Tibial artery (tissue), 4 donors: ENCODE data around the gene FNDC3B.
A peak's percentile ranks its signal among the peaks of the same experiment; 100 is the strongest.

Source experiments
- DNase-seq, 2 donors: peaks; one replicate each; pipeline ENCODE4 v3.0.0-alpha.2; 2019
- H3K27ac ChIP-seq, 2 donors: fragments of 200-600 bp; sonication (generic) in 1 of 2; 1 replicate in 1 of 2; 2 replicates in 1 of 2; pipeline ENCODE4 v1.5.1; 2018 to 2019; ENCODE audit warnings: mild to moderate bottlenecking in 1 of 2
- H3K27me3 ChIP-seq, 2 donors: fragments of 200-600 bp; sonication (generic) in 1 of 2; one replicate each; pipeline versions ENCODE4 v1.5.1 to v1.6.0; 2016 to 2019
- H3K36me3 ChIP-seq, 3 donors: fragments of 200-600 bp; sonication (generic) in 2 of 3; one replicate each; pipeline ENCODE4 v1.5.1; 2016 to 2019; ENCODE audit warnings: mild to moderate bottlenecking in 2 of 3
- H3K4me1 ChIP-seq, 4 donors: fragments of 200-600 bp; sonication (generic) in 2 of 4; 1 replicate in 3 of 4; 2 replicates in 1 of 4; pipeline ENCODE4 v1.5.1; 2016 to 2019
- H3K4me3 ChIP-seq, 2 donors: fragments of 200-600 bp; sonication (generic) in 1 of 2; 1 replicate in 1 of 2; 2 replicates in 1 of 2; pipeline ENCODE4 v1.5.1; 2018 to 2019; ENCODE audit warnings: mild to moderate bottlenecking in 2 of 2
- H3K9me3 ChIP-seq, 3 donors: fragments of 200-600 bp; sonication (generic) in 1 of 3; one replicate each; pipeline ENCODE4 v1.5.1; 2016 to 2019
- intact Hi-C: fragments of 100-400 bp; cut with DNase I; formaldehyde crosslinking; loops from one replicate; pipeline ENCODE4 v1.15.0; 2023; ENCODE audit warnings: low total_unique reads
- TF ChIP-seq, protein P1 (sequence below), 2 experiments: fragments of 200-600 bp in 1 of 2; fragments of 450-650 bp in 1 of 2; IDR thresholded peaks; one replicate each; pipeline ENCODE4 v1.5.1; 2017 to 2019; ENCODE audit warnings: antibody characterized with exemption in 2 of 2, mild to moderate bottlenecking in 1 of 2, moderate library complexity in 1 of 2

Gene FNDC3B

DNA sequence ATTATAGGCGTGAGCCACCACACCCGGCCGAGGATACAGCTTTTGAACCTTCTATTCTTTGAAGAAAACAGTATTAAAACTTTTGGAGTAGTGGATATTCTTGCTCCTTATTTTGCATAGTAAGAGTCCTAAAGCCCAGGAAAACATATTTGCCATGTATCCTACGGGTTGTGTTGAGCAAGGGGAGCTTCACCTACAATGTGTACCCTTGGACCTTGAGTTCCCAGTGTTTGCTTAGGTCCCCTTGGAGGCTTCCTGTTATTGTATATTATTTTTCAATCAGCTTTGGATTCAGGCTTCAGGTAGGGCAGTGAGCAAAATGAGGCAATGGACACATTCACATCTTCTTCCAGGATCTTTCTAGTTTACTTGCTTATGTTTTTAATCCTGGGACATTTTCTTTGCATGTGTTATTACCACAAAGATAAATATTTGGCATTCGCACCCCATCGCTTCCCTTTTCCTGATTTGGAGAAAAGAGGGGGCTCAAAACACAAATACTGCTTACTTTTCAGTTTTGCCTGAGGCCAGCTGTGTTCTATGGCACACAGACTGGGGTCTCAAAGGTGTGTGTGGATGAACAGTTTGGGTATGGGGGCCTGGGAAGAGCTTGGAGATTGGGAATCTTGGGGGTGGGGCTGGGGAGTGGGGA is 88.7 kb downstream of the FNDC3B start:
- Histone ChIP-seq H3K36me3 (peaks cover 0 to 6% (median 0%) of the 10 kb centered on the region in 3 donors), H3K27ac (peak overlapping the region; percentile 63 to 66), H3K27me3 (no peaks in the 10 kb centered on the region), H3K9me3 (no peaks in the 10 kb centered on the region), H3K4me3 (no peak overlapping the region), H3K4me1 (peaks cover 0 to 64% (median 33%) of the 10 kb centered on the region in 4 donors)
- DNase-seq, result no peak
- TF ChIP-seq, protein P1, sequence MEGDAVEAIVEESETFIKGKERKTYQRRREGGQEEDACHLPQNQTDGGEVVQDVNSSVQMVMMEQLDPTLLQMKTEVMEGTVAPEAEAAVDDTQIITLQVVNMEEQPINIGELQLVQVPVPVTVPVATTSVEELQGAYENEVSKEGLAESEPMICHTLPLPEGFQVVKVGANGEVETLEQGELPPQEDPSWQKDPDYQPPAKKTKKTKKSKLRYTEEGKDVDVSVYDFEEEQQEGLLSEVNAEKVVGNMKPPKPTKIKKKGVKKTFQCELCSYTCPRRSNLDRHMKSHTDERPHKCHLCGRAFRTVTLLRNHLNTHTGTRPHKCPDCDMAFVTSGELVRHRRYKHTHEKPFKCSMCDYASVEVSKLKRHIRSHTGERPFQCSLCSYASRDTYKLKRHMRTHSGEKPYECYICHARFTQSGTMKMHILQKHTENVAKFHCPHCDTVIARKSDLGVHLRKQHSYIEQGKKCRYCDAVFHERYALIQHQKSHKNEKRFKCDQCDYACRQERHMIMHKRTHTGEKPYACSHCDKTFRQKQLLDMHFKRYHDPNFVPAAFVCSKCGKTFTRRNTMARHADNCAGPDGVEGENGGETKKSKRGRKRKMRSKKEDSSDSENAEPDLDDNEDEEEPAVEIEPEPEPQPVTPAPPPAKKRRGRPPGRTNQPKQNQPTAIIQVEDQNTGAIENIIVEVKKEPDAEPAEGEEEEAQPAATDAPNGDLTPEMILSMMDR (IDR thresholded peaks at IDR 0.05), result no peak
- intact Hi-C loops, result loop anchor here (10.0 kb wide), 1 partner anchor 63 kb away; no protein-coding TSS in a partner anchor

DNA sequence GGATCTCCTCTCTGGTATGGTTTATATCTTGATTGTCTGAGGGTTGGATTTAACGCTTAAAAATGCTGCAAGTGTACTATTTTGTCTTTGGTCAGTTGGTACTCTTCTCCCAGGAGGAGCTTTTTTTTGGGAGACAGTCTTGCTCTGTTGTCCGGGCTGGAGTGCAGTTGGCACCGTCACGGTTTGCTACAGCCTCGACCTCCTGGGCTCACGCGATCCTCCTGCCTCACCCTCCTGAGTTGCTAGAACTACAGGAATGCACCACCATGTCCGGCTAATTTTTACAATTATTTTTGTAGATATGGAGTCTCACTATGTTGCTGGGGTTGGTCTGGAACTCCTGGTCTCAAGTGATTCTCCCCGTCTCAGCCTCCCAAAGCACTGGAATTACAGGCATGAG is 89.5 kb downstream of the FNDC3B start:
- peak overlapping the region; percentile 36 to 71 for H3K27ac ChIP-seq
- intact Hi-C loops, result loop anchor here (10.0 kb wide), 1 partner anchor 64 kb away; no protein-coding TSS in a partner anchor
- no peaks in the 10 kb centered on the region for H3K27me3 ChIP-seq
- H3K4me3 ChIP-seq, result no peak overlapping the region
- H3K36me3 ChIP-seq, result peaks cover 0 to 5% (median 0%) of the 10 kb centered on the region in 3 donors
- H3K9me3 ChIP-seq, result no peaks in the 10 kb centered on the region
- TF ChIP-seq, protein P1 (IDR thresholded peaks at IDR 0.05), result no peak
- DNase-seq, result no peak
- H3K4me1 ChIP-seq, result peaks cover 0 to 66% (median 33%) of the 10 kb centered on the region in 4 donors

DNA sequence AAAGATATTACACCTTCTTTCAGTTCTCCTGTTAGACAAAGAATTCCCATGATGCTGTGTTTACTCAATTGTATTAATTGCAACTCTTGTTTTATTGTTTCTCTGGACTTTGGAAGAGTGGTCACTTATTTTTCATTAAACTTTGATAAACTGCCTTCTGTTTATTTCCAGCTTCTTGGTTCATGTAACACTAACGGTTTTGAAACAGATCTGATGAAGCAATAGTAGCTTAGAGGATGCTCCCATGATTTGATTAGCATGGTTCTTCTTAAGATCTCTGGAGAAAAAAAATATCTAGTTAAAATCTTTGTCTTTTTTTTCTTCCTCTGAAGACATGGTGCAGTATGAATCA is 90.1 kb downstream of the FNDC3B start:
- Histone ChIP-seq H3K36me3 (no peaks in the 10 kb centered on the region), H3K4me3 (no peak overlapping the region), H3K27me3 (no peaks in the 10 kb centered on the region), H3K4me1 (peaks cover 0 to 69% (median 33%) of the 10 kb centered on the region in 4 donors), H3K27ac (peak overlapping the region; percentile 36 to 71), H3K9me3 (no peaks in the 10 kb centered on the region)
- intact Hi-C loops, result loop anchor here (10.0 kb wide), 1 partner anchor 65 kb away; no protein-coding TSS in a partner anchor
- TF ChIP-seq, protein P1 (IDR thresholded peaks at IDR 0.05), result no peak
- DNase-seq, result no peak

DNA sequence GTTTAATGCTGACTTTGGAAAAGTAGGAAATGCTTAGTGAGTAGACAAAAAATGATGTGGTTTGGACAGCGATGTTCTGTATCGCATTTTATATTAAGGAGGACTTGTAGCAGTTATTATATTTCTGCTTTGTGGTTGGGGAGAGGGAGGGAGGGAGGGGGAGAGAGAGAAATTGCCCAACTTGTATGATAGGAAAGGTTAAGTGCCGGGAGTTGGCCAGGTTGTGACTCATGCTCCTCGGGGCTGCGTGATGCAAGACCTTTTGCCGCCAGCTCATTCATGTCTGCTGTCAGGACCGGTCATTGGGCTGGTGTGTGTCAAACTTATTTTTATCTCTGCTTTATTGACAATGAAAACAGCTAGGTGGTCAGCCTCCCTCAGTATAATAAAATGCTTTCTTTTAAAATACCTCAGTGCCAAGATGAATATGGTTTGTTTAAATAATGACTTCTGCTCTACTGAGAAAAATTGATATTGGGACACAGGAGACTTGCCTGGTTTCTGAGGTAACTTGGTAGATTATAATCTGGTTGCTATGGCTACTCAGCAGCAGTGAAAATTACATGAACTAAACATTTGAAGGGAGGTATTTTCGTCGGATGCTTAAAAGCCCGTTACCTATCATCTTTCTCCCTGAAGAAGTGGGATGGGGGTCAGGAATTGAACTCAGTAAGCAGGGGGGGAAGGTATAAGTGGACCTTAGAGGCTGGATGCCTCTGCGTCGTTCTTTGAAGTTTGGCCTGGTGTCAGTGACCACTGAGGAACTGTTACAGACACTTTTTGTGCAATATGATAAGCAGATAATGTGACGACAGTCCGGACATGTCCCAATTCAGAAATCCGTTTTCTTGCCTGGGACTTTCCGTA is 90.7 kb downstream of the FNDC3B start:
- peak overlapping the region; percentile 71 for H3K27ac ChIP-seq
- no peaks in the 10 kb centered on the region for H3K27me3 ChIP-seq
- TF ChIP-seq, protein P1 (IDR thresholded peaks at IDR 0.05), result no peak
- H3K36me3 ChIP-seq, result no peaks in the 10 kb centered on the region
- DNase-seq, result peak; percentile 96 to 97
- no peak overlapping the region for H3K4me3 ChIP-seq
- peaks cover 0 to 63% (median 30%) of the 10 kb centered on the region in 4 donors for H3K4me1 ChIP-seq
- intact Hi-C loops, result loop anchor here (10.0 kb wide), 1 partner anchor 65 kb away; no protein-coding TSS in a partner anchor
- no peaks in the 10 kb centered on the region for H3K9me3 ChIP-seq

DNA sequence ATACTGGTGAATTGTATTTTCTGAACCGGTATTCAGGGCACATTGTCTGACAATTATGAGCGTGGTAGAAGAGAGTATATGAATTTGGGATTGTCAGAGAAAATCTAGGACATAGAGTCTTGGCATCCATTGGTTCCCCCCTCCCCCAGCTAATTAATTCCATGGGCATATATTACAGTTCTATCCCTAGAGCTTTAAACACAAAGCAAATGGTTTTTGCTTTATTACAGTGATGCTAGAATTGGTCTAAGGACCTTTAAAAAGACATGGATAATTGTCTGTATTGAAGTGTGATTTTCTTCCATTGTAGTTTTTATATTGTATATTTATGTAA is 91.3 kb downstream of the FNDC3B start:
- Histone ChIP-seq H3K9me3 (no peaks in the 10 kb centered on the region), H3K36me3 (no peaks in the 10 kb centered on the region), H3K27me3 (no peaks in the 10 kb centered on the region), H3K27ac (peak overlapping the region; percentile 71), H3K4me3 (no peak overlapping the region), H3K4me1 (peaks cover 0 to 61% (median 27%) of the 10 kb centered on the region in 4 donors)
- no peak for DNase-seq
- intact Hi-C loops, result no loop called here
- TF ChIP-seq, protein P1 (IDR thresholded peaks at IDR 0.05), result no peak
